EH (cell line): ENCODE results near the gene RAB8A.
"Not testable (repeated sequence)": the region's sequence is repeated elsewhere in the genome, so short reads cannot be mapped to it uniquely, and the experiment has no call there.

ENCODE experiments used
- DNase-seq: peaks from one replicate; pipeline ENCODE4 v3.0.0-alpha.2; 2015; ENCODE audit warnings: low read depth

RAB8A gene

DNA sequence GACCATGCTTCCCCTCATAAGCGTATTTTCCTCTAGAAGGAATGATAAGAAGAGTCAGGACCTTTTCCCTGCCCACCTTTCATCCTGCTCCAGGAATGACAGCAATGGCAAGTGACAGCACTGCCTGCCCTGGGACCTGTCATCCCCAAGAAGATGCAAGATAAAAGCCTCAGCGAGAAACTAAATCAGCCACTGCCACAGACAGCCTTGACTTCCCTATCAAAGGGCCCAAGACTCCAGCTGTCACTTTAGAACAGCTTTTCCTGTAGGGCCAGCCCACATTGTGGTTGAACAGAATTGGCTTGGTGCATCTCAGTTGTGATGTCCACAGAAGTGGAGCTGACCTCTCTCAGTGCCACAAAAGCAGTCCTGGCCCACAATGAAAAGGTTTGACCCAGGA is 1.1 kb downstream of the RAB8A start:
- DNase-seq, result no peak

DNA sequence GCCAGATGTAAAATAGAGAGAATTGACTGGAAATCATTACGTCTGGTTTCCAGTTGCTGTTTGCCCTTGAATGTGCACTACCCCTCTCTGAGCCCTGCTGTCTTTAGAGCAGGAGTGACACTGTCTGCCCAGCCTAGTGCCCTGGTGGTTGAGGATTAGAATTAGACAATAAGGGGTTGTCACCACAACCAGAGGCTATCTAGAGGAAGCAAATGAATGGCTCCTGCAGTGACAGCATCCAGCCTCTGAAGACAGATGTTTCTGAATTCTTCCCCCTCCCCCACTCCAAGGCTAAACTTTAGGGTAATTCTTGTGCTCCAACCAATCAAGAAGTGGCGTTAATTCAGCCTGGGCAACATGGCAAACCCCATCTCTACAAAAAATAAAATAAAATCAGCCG is 2.0 kb downstream of the RAB8A start:
- DNase-seq, result no peak

DNA sequence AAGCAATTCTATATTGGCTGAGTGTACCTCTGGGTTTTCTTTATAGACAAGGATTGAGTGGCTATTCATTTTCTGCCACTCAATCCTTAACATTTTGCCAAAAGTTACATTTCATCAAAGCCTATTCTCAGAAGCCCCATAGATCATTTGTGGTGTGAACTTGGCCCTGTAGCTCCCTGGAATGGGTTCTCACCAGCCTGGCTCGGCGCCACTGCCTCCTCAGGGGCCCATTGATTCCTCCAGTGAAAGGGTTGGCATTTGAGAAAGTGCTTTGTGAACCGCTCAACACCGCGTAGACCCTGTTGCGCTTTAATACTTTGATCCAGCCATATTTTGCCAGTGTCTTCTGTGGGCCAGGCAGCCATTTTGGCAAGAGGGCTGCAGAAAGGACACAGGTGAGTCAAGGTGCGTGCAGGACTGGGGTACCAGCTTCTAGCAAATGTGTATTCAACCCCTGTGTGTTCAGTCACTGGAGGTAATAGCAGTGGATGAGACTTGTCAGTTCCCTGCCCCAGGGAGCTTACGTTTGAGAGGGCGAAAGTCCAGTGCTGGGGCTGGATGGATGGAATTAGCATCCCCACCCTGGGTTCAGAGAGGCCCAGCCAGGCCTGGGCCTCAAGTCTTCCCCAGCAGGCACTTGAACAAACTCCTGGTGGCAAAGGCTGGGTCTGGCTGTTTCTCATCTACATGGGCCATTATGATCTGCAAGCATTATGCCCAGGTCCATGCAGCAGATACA is 3.8 kb downstream of the RAB8A start:
- no peak for DNase-seq

DNA sequence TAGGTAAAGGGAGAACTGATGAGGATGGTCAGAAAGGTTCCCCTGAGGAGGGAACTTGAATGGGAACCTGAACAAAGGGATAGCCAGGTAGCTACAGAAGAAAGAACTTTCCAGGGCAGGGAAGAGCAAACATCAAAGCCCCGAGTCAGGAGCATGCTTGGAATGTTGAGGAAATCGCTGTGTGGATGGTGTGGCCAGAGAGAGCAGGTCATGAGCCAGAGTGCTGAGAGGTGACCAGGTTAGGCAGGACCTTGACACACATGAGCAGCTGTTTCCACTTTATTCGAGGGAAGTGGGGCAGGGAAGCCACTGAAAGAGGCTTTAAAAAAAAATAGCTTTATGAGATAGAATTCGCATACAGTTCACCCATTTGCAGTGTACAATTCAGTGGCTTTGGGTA is 4.4 kb downstream of the RAB8A start:
- no peak for DNase-seq

GRCh38 chr19:16117594-16118033 is 5.9 kb downstream of the RAB8A start:
- no peak for DNase-seq

GRCh38 chr19:16118489-16119033 is 6.9 kb downstream of the RAB8A start:
- no peak for DNase-seq

DNA sequence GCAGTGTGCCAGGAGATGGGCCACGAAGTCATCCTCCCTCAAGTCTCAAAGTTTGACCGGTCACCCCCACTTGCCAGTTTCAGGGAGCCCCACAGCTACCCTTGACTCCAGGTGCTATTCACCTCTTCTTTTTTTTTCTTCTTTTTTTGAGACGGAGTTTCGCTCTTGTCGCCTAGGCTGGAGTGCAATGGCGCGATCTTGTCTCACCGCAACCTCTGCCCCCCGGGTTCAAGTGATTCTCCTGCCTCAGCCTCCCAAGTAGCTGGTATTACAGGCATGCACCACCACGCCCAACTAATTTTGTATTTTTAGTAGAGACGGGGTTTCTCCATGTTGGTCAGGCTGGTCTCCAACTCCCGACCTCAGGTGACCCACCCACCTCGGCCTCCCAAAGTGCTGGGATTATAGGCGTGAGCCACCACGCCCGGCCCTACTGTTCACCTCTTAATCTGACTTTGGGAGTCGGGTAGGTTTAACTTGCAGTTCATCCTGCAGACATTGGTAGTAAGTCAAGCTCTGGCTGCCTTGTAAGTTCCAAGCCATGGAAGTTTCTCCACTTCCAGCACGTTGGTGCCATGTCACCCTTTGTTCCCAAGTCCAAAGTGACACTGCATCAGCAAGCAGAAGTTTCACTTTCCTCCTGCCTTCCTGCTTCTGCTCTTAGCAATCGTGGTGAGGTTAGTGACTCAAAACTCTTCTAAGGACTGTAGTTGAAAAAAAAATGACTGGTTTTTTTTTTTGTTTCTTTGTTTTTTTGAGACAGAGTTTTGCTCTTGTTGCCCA is 7.6 kb downstream of the RAB8A start:
- DNase-seq, result not testable (repeated sequence)

DNA sequence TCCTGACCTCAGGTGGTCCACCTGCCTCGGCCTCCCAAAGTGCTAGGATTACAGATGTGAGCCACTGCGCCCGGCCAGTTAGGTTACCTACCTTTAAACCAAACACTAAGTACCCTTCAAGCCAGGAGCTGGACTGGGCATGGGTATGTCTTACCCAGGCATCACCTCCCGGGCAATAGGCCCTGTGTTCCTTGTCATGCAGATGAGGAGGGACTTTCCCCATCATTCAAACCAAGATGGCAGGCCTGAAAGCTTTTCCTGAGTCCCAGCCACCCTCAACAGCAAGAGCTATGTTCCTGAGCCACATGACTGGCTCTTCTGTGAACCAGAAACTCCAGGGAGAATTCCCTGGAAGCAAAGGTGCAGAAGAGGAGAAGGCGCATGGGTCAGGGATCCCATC is 9.5 kb downstream of the RAB8A start:
- DNase-seq, result no peak

- DNase-seq, result no peak
Measured at GRCh38 chr19:16121967-16122366, 10.3 kb downstream of the RAB8A start.

GRCh38 chr19:16124953-16125352 is 13.3 kb downstream of the RAB8A start:
- no peak for DNase-seq

DNA sequence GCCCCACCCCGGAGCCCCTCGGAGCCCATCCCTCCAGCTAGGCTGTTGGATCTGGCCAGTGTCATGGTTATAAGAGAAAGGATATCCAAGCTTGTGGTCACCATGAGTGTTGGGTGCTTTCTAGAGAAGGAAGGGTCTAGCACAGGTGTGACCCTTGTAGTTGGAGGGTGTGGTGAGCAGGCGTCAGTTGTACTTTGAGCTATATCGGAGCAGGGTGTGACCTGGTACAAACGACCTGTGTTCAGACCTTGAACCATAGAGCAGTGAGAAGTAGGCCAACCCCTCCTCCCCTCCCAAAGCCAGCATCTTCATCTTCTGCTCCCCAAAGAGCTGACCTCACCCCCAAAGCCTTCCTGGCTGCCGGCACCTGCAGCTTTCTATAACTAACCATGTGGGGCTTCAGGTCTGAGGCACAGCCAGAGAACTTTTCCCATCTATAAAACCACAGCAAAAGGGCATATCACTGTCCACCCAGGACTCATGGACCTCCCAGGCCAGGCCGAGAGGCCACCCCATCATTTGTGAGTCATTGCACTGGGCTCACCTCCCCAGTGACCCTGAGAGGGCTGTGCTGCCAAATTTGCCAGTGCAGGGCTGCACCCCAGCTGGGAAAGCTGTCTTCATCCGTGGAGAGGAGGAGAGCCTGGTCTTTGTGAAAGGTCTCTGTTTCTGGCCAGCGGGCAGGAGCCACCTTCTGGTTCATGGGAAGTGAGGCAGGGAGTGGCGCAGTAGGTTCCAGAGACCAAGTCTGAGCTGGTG is 14.2 kb downstream of the RAB8A start:
- no peak for DNase-seq

DNA sequence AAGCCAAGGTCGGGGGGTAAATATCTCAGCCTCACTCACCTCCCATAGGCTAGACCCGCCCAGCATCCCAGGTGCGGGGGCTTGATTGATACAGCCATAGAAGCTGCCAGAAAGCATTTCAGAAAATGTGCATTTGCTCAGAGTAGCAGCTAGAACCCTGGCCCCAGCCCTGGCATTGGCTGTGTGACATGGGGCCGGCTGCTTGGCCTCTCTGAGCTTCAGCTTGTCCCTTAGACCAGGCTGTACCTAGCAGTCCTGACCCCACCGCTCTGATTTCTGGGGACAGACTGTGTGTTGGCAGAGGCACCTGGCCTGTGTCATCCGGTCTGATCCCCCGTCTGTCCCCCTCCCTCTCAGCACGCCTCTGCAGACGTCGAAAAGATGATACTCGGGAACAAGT is 15.4 kb downstream of the RAB8A start:
- DNase-seq, result no peak

GRCh38 chr19:16127776-16128371 is 16.2 kb downstream of the RAB8A start:
- no peak for DNase-seq

- DNase-seq, result no peak
Measured at GRCh38 chr19:16131648-16132047, 20.0 kb downstream of the RAB8A start.

DNA sequence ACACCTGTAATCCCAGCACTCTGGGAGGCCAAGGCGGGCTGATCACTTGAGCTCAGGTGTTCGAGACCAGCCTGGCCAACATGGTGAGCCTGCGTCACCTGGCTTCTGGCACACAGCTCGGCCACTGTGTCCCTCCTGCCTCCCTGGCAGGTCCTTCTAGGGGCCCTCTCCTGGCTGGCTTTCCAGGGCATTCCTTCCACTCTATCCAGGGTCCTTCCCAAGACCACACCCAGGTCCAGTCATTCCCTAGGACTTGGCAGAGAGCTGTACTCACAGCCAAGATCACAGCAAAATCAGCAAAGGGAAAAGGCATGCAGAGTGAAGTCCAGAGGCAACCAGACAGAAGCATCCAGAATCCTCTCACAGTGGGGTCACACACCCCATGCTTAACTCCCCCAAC is 22.1 kb downstream of the RAB8A start:
- DNase-seq, result no peak

- no peak for DNase-seq
Measured at GRCh38 chr19:16134510-16134909, 22.8 kb downstream of the RAB8A start.

GRCh38 chr19:16135430-16136127 is 23.9 kb downstream of the RAB8A start:
- DNase-seq, result no peak

DNA sequence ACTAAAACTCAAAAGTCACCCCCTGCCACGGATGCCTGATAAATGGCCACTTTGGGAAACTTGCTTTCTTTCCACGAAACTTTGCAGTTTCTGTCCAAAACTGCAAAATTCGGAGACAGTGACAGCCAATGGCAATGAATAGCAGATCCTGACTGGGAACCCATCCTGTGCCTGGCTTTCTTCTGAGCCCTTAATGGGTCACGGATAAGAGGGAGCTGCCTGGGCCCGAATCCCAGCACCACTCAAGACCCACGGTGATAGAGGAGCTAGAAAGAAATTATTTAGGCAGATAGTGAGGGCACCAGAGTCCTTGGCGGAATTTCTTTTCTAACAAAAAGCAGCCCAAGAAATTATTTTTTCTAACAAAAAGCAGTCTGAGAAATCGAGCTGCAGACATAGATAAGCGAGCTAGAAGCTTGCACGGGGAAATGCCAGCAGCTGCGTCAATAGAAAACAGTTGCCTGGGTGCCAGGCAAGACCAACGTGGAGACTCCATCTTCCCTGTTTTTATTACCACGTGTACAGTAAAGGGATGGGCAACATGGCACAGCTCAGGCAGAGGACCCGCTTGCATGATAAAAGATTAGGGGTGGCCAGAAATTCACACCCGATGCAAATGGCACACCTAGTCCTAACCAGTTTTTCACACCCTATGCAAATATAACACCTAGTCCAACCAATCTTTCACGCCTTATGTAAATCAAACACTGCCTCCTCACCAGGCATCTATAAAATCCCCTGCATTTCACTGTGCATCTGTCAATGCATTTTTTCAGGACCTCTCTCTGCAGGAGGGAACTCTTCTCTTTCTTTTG is 24.7 kb downstream of the RAB8A start:
- DNase-seq, result no peak

DNA sequence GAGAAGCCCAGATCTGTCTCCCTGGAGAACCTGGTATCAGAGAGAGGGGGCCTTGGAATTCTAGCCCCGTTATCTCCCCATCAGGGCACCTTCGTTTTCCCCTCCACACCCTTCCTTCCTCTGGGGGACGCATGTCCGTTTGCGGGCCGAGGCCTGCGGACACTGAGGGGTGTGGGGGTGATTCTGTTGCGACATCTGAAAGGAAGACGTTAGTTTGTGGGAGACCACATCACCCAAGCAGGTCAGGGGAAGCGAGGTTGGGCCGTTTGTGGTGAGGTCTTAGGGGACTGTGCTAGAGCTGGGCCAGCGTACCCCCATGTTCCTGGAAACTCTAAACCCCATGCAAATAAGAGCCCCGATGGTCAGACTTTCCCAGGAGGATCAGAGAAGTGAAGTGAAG is 28.1 kb downstream of the RAB8A start:
- no peak for DNase-seq

GRCh38 chr19:16141043-16141442 is 29.4 kb downstream of the RAB8A start:
- no peak for DNase-seq
